Right lobe of liver (tissue), 6 donors: ENCODE measurements around the gene PPP4R3A. TPM values are rescaled to one million over a fixed set of nuclear protein-coding genes. Genes with fewer than 3 reads are reported as not detected.
A peak's percentile ranks its signal among the peaks of the same experiment; 100 is the strongest.
"Not testable (repeated sequence)": the region's sequence is repeated elsewhere in the genome, so short reads cannot be mapped to it uniquely, and the experiment has no call there.

Experiments used
- ATAC-seq, 4 donors: fragments of 200-7000 bp; cut with Tn5 transposase; one replicate each; pipeline ENCODE4 v1.9.1; 2020; ENCODE audit warnings: mild to moderate bottlenecking in 4 of 4, moderate library complexity in 4 of 4
- DNase-seq, 3 donors: peaks; one replicate each; pipeline ENCODE4 v3.0.0-alpha.2; 2020
- H3K27ac ChIP-seq, 3 donors: fragments of 200-600 bp; one replicate each; pipeline ENCODE4 v1.8.0; 2022
- H3K27me3 ChIP-seq, 2 donors: fragments of 200-600 bp; one replicate each; pipeline ENCODE4 v1.8.0; 2022
- H3K36me3 ChIP-seq, 4 donors: fragments of 200-600 bp; sonication (generic) in 1 of 4; one replicate each; pipeline versions ENCODE4 v1.5.1 to v1.8.0; 2017 to 2022; ENCODE audit warnings: control low read depth in 1 of 4
- H3K4me1 ChIP-seq, 4 donors: fragments of 200-600 bp; sonication (generic) in 1 of 4; one replicate each; pipeline versions ENCODE4 v1.5.1 to v1.8.0; 2017 to 2022; ENCODE audit warnings: control low read depth in 1 of 4
- H3K4me3 ChIP-seq, 3 donors: fragments of 200-600 bp; one replicate each; pipeline ENCODE4 v1.8.0; 2022
- H3K9me3 ChIP-seq, 4 donors: fragments of 200-600 bp; sonication (generic) in 1 of 4; one replicate each; pipeline versions ENCODE4 v1.5.1 to v1.8.0; 2017 to 2022; ENCODE audit warnings: control low read depth in 1 of 4
- CTCF ChIP-seq, 4 donors: fragments of 200-600 bp in 3 of 4; fragments of 450-650 bp in 1 of 4; IDR thresholded peaks; one replicate each; pipeline versions ENCODE4 v1.5.1 to v1.8.0; 2016 to 2022; ENCODE audit warnings: antibody characterized with exemption in 4 of 4, mild to moderate bottlenecking in 2 of 4
- POLR2A ChIP-seq: fragments of 450-650 bp; IDR thresholded peaks from one replicate; pipeline ENCODE4 v1.6.1; 2017; ENCODE audit warnings: antibody characterized with exemption, mild to moderate bottlenecking
- WGBS: methylation state at CpG from one replicate; pipeline ENCODE4 v1.1.6; 2018; ENCODE audit warnings: low coverage, low lambda C conversion rate; ENCODE audit not compliant: insufficient coverage; ENCODE audit errors: missing lambda C conversion rate; 5-methylcytosine and 5-hydroxymethylcytosine counted together
- intact Hi-C, 2 donors: fragments of 100-400 bp; cut with DNase I; formaldehyde crosslinking; loops; one replicate each; pipeline versions ENCODE4 v1.11.2 to v1.14.1; 2022
- total RNA-seq, 6 experiments: library from RNA; depleted of rRNA in 2 of 6; stranded (reverse); fragments of >200 nt in 2 of 6; fragmentation: NEBNext Ultra II Directional in 3 of 6; extraction: Animal tissue kit (Norgen Biotek cat#: 25700) in 3 of 6; gene quantifications; one replicate each; pipeline versions ENCODE4 v1.1.0 to v1.2.4, GENCODE V29; 2016 to 2023
- donor health status: DM: no; HTN: yes; CAD: no.
- donor health status: DM: no; HTN: no; CAD: no.
- donor health status: DM: no; HTN: no; CAD: no.
- donor health status: DM: no; HTN: yes; CAD: no.
- donor health status: DM: no; HTN: yes; CAD: no.

Gene PPP4R3A
- total RNA-seq, 6 experiments from 2014 or later: 30.5 to 45.9 (median 39.6) TPM

GRCh38 chr14:91453744-91454143 is 56.4 kb downstream of the PPP4R3A start:
- no peaks in the 10 kb centered on the region for H3K27me3 ChIP-seq
- intact Hi-C loops: no loop called here
- no peak overlapping the region for H3K4me3 ChIP-seq
- no peak overlapping the region for H3K27ac ChIP-seq
- ATAC-seq (peak in 3 of 4 donors; percentile 27 to 51 (median 48)), DNase-seq (no peak)
- H3K36me3 ChIP-seq: peaks cover 0 to 26% (median 14%) of the 10 kb centered on the region in 4 donors
- no peaks in the 10 kb centered on the region for H3K9me3 ChIP-seq
- H3K4me1 ChIP-seq: no peaks in the 10 kb centered on the region
- WGBS: 53% methylated on average over 4 of the region's 5 CpGs
- TF ChIP-seq CTCF (IDR thresholded peaks at IDR 0.05) (no peak), POLR2A (no peak)

- H3K27ac ChIP-seq: no peak overlapping the region
- no peaks in the 10 kb centered on the region for H3K4me1 ChIP-seq
- DNase-seq: no peak
- 72% methylated on average over 6 of the region's 6 CpGs for WGBS
- no peaks in the 10 kb centered on the region for H3K27me3 ChIP-seq
- no peak overlapping the region for H3K4me3 ChIP-seq
- no peak for ATAC-seq
- no peak for TF ChIP-seq POLR2A
- no peak for TF ChIP-seq CTCF (IDR thresholded peaks at IDR 0.05)
- no peaks in the 10 kb centered on the region for H3K9me3 ChIP-seq
- no peaks in the 10 kb centered on the region for H3K36me3 ChIP-seq
- intact Hi-C loops: no loop called here
These were observed 65.6 kb downstream of the PPP4R3A start for GRCh38 chr14:91444335-91445020.

- DNase-seq: no peak
- WGBS: no CpG with 5 or more reads among the region's 1 CpG
- H3K36me3 ChIP-seq: no peaks in the 10 kb centered on the region
- H3K27ac ChIP-seq: no peak overlapping the region
- no peak for ATAC-seq
- H3K27me3 ChIP-seq: no peaks in the 10 kb centered on the region
- H3K4me1 ChIP-seq: no peaks in the 10 kb centered on the region
- no peaks in the 10 kb centered on the region for H3K9me3 ChIP-seq
- intact Hi-C loops: no loop called here
- TF ChIP-seq CTCF (IDR thresholded peaks at IDR 0.05): no peak
- no peak for TF ChIP-seq POLR2A
- no peak overlapping the region for H3K4me3 ChIP-seq
These were observed 70.8 kb downstream of the PPP4R3A start for GRCh38 chr14:91439345-91439744.

- TF ChIP-seq POLR2A (no peak), CTCF (IDR thresholded peaks at IDR 0.05) (no peak)
- Histone ChIP-seq H3K27ac (no peak overlapping the region), H3K4me3 (no peak overlapping the region), H3K27me3 (no peaks in the 10 kb centered on the region), H3K9me3 (no peaks in the 10 kb centered on the region), H3K4me1 (no peaks in the 10 kb centered on the region), H3K36me3 (no peaks in the 10 kb centered on the region)
- ATAC-seq (no peak), DNase-seq (no peak)
- intact Hi-C loops: no loop called here
These were observed 71.3 kb downstream of the PPP4R3A start for GRCh38 chr14:91438845-91439244.

GRCh38 chr14:91436266-91436665 is 73.8 kb downstream of the PPP4R3A start:
- intact Hi-C loops, H3K36me3 ChIP-seq, H3K27me3 ChIP-seq, H3K27ac ChIP-seq, H3K4me3 ChIP-seq, H3K9me3 ChIP-seq, ATAC-seq, H3K4me1 ChIP-seq, DNase-seq: not testable (repeated sequence)
- WGBS: no CpG with 5 or more reads among the region's 16 CpGs
